ENCODE data around the gene LHX1.

The LHX1 gene

DNA sequence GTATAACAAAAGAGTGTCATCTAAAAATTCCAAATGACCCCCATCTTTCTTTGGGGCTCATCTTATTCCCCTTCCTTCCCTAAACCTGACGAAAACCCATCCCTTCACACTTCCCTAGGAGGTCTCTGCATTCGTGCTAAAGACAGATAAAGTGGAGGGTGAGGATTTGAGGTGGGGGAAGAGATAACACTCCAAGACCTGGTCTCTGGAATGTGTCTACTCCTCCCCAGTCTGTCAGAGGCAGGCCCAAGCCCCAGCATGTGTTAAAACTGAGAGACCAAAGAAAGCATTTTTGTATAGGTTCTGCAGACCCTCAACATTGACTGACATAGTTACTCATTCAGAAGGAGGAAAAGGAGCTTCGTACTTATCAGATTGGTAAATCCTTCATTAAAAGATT is 11.0 kb upstream of the LHX1 start:
- Histone ChIP-seq H3K27me3 (replicated peaks; ENCODE audit: control insufficient read depth, insufficient read depth, low read length) (peaks cover 2% of the 10 kb centered on the region; the same call in 1 of the 2 replicates), H3K4me3 (replicated peaks; ENCODE audit: low read depth, low read length) (no peak overlapping the region), H3K36me3 (ENCODE audit: control insufficient read depth, insufficient read depth, low read length) (no peaks in the 10 kb centered on the region)
- TF ChIP-seq, protein P1, sequence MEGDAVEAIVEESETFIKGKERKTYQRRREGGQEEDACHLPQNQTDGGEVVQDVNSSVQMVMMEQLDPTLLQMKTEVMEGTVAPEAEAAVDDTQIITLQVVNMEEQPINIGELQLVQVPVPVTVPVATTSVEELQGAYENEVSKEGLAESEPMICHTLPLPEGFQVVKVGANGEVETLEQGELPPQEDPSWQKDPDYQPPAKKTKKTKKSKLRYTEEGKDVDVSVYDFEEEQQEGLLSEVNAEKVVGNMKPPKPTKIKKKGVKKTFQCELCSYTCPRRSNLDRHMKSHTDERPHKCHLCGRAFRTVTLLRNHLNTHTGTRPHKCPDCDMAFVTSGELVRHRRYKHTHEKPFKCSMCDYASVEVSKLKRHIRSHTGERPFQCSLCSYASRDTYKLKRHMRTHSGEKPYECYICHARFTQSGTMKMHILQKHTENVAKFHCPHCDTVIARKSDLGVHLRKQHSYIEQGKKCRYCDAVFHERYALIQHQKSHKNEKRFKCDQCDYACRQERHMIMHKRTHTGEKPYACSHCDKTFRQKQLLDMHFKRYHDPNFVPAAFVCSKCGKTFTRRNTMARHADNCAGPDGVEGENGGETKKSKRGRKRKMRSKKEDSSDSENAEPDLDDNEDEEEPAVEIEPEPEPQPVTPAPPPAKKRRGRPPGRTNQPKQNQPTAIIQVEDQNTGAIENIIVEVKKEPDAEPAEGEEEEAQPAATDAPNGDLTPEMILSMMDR (IDR thresholded peaks at IDR 0.05; ENCODE audit: insufficient read depth, low read length, poor library complexity, severe bottlenecking) = no peak
- DNase-seq (ENCODE audit: extremely low read depth, insufficient read length) = no peak

DNA sequence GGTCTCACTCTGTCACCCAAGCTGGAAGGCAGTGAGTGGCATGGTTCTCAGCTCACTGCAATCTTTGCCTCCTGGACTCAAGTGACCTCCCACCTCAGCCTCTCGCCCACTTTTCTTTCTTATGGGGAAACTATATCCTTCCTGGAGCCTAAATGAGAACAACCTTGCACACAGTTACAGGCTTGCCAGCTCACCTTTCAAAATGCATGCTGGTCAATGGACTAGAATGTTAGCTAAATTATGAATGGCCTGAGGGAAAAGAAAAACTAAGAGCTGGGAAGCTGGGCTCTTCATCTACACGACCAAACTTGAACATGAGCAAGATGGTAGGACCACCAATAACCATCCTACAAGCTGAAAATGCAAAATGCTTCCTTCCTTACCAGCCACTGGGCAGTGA is 10.6 kb upstream of the LHX1 start:
- Histone ChIP-seq H3K4me3 (replicated peaks; ENCODE audit: low read depth, low read length) (no peak overlapping the region), H3K36me3 (ENCODE audit: control insufficient read depth, insufficient read depth, low read length) (no peaks in the 10 kb centered on the region), H3K27me3 (replicated peaks; ENCODE audit: control insufficient read depth, insufficient read depth, low read length) (peaks cover 2% of the 10 kb centered on the region; the same call in 1 of the 2 replicates)
- TF ChIP-seq, protein P1 (IDR thresholded peaks at IDR 0.05; ENCODE audit: insufficient read depth, low read length, poor library complexity, severe bottlenecking) = no peak
- no peak for DNase-seq (ENCODE audit: extremely low read depth, insufficient read length)

DNA sequence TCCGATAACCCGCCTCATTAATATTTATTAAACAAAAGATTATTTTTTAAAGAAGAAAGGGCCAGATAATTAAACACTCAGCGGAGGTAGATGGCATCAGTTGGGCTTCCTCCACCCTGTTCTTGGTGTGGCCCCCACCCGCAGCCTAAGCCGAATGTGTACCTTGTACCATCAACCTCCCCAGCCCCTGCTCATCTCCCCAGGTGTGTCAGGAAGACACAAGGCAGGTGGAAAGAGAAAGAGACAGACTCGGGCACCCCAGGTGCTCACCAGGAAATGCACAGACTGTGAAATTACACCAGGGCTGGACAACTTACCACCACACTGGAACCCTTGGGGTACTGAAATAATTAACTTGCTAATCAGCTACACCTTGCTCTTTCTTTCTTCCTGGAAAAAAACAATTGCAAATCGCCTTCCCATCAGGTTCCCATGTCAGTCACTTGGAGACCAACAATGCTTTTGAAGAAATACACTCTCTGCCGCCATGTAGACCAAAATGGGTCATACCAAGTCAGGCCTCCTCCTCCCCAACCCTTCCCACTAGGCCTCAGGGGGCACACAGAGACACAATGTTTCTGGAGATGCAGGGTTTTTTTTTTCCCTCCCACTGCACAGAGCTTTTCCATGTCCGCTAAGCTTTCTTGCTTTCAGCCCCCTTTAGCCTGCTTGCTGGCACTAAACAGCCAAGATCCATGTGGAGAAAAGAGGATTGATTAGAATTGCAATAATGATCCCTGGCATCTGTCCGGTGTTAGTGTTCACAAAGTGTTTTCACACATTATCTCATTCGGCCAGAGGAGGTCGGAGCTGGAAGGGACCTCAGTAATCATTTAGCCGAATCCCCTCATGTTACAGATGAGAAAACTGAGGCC is 8.6 kb upstream of the LHX1 start:
- Histone ChIP-seq H3K36me3 (ENCODE audit: control insufficient read depth, insufficient read depth, low read length) (no peaks in the 10 kb centered on the region), H3K27me3 (replicated peaks; ENCODE audit: control insufficient read depth, insufficient read depth, low read length) (peaks cover 3% of the 10 kb centered on the region; the same call in 1 of the 2 replicates), H3K4me3 (replicated peaks; ENCODE audit: low read depth, low read length) (no peak overlapping the region)
- TF ChIP-seq, protein P1 (IDR thresholded peaks at IDR 0.05; ENCODE audit: insufficient read depth, low read length, poor library complexity, severe bottlenecking) = no peak
- DNase-seq (ENCODE audit: extremely low read depth, insufficient read length) = no peak

DNA sequence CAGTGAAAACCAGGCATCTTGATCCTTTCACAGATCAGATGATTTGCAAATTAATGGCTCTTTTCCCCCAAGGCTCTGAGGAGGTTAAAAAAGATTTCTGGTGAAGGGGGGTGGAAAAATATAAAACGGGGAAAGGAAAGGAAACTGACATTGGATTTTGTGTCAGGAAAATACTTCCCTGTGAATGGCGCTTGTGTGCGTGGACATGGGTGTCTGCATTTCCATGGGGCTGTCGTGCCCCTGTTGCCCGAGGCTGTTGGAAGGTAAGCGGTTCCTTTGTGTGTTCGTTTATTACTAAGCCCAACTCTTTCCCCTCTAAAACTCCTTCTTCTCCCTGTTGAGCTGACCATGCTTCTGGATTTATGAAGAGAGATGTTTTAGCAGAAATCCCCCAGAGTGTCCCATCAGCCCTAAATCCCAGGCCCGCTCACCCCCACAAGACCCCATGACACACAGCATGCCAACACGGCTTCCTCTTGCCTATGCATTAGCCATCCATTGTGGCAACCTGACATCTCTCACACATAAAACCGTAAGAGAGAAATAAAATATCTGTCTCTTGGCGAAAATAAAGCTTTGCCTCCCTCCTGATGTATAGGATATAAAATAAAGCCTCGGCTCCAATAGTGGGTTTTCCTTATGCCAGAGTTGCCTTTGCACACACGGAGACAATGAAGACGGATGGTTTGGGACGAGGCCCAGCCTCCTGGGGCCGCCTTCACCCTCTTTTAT is 7.3 kb upstream of the LHX1 start:
- no peak overlapping the region for H3K4me3 ChIP-seq (replicated peaks; ENCODE audit: low read depth, low read length)
- H3K27me3 ChIP-seq (replicated peaks; ENCODE audit: control insufficient read depth, insufficient read depth, low read length) = peaks cover 8% of the 10 kb centered on the region
- TF ChIP-seq, protein P1 (IDR thresholded peaks at IDR 0.05; ENCODE audit: insufficient read depth, low read length, poor library complexity, severe bottlenecking) = no peak
- no peaks in the 10 kb centered on the region for H3K36me3 ChIP-seq (ENCODE audit: control insufficient read depth, insufficient read depth, low read length)
- DNase-seq (ENCODE audit: extremely low read depth, insufficient read length) = no peak

DNA sequence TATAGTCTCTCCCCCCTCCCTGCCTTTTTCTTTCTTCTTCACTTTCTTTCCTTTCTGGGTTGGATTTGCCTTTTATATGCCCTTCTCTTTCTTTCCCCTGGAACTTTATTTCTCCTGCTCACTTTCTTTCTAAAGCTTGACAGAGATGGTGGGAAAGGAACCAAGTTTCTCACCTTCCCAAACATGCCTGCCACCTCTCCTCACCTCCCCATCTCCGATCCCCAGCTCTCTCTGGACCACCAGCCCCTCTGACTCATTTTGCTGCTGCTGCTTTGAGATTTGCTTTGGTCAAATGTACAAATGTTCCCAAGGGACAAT is 6.7 kb upstream of the LHX1 start:
- no peak for DNase-seq (ENCODE audit: extremely low read depth, insufficient read length)
- H3K4me3 ChIP-seq (replicated peaks; ENCODE audit: low read depth, low read length) = no peak overlapping the region
- TF ChIP-seq, protein P1 (IDR thresholded peaks at IDR 0.05; ENCODE audit: insufficient read depth, low read length, poor library complexity, severe bottlenecking) = no peak
- H3K27me3 ChIP-seq (replicated peaks; ENCODE audit: control insufficient read depth, insufficient read depth, low read length) = peaks cover 8% of the 10 kb centered on the region
- H3K36me3 ChIP-seq (ENCODE audit: control insufficient read depth, insufficient read depth, low read length) = no peaks in the 10 kb centered on the region

Measured in GM06990 (cell line).